Right lobe of liver (tissue), 6 donors: ENCODE measurements around the gene PRKD3. TPM values are rescaled to one million over a fixed set of nuclear protein-coding genes. Genes with fewer than 3 reads are reported as not detected.

Source experiments
- ATAC-seq, 4 donors: fragments of 200-7000 bp; cut with Tn5 transposase; one replicate each; pipeline ENCODE4 v1.9.1; 2020; ENCODE audit warnings: mild to moderate bottlenecking in 4 of 4, moderate library complexity in 4 of 4
- DNase-seq, 3 donors: peaks; one replicate each; pipeline ENCODE4 v3.0.0-alpha.2; 2020
- H3K27ac ChIP-seq, 3 donors: fragments of 200-600 bp; one replicate each; pipeline ENCODE4 v1.8.0; 2022
- H3K27me3 ChIP-seq, 2 donors: fragments of 200-600 bp; one replicate each; pipeline ENCODE4 v1.8.0; 2022
- H3K36me3 ChIP-seq, 4 donors: fragments of 200-600 bp; sonication (generic) in 1 of 4; one replicate each; pipeline versions ENCODE4 v1.5.1 to v1.8.0; 2017 to 2022; ENCODE audit warnings: control low read depth in 1 of 4
- H3K4me1 ChIP-seq, 4 donors: fragments of 200-600 bp; sonication (generic) in 1 of 4; one replicate each; pipeline versions ENCODE4 v1.5.1 to v1.8.0; 2017 to 2022; ENCODE audit warnings: control low read depth in 1 of 4
- H3K4me3 ChIP-seq, 3 donors: fragments of 200-600 bp; one replicate each; pipeline ENCODE4 v1.8.0; 2022
- H3K9me3 ChIP-seq, 4 donors: fragments of 200-600 bp; sonication (generic) in 1 of 4; one replicate each; pipeline versions ENCODE4 v1.5.1 to v1.8.0; 2017 to 2022; ENCODE audit warnings: control low read depth in 1 of 4
- POLR2A ChIP-seq: fragments of 450-650 bp; IDR thresholded peaks from one replicate; pipeline ENCODE4 v1.6.1; 2017; ENCODE audit warnings: antibody characterized with exemption, mild to moderate bottlenecking
- whole genome bisulfite sequencing: methylation state at CpG from one replicate; pipeline ENCODE4 v1.1.6; 2018; ENCODE audit warnings: low coverage, low lambda C conversion rate; ENCODE audit not compliant: insufficient coverage; ENCODE audit errors: missing lambda C conversion rate; 5-methylcytosine and 5-hydroxymethylcytosine counted together
- intact Hi-C, 2 donors: fragments of 100-400 bp; cut with DNase I; formaldehyde crosslinking; loops; one replicate each; pipeline versions ENCODE4 v1.11.2 to v1.14.1; 2022
- total RNA-seq, 6 experiments: library from RNA; depleted of rRNA in 2 of 6; stranded (reverse); fragments of >200 nt in 2 of 6; fragmentation: NEBNext Ultra II Directional in 3 of 6; extraction: Animal tissue kit (Norgen Biotek cat#: 25700) in 3 of 6; gene quantifications; one replicate each; pipeline versions ENCODE4 v1.1.0 to v1.2.4, GENCODE V29; 2016 to 2023
- TF ChIP-seq, protein P1 (sequence below), 4 donors: fragments of 200-600 bp in 3 of 4; fragments of 450-650 bp in 1 of 4; IDR thresholded peaks; one replicate each; pipeline versions ENCODE4 v1.5.1 to v1.8.0; 2016 to 2022; ENCODE audit warnings: antibody characterized with exemption in 4 of 4, mild to moderate bottlenecking in 2 of 4
- donor health status: DM: no; HTN: yes; CAD: no.
- donor health status: DM: no; HTN: no; CAD: no.
- donor health status: DM: no; HTN: no; CAD: no.
- donor health status: DM: no; HTN: yes; CAD: no.
- donor health status: DM: no; HTN: yes; CAD: no.

The PRKD3 gene
- total RNA-seq, 6 experiments from 2014 or later, result 8.4 to 15.2 (median 10.9) TPM

- TF ChIP-seq, protein P1, sequence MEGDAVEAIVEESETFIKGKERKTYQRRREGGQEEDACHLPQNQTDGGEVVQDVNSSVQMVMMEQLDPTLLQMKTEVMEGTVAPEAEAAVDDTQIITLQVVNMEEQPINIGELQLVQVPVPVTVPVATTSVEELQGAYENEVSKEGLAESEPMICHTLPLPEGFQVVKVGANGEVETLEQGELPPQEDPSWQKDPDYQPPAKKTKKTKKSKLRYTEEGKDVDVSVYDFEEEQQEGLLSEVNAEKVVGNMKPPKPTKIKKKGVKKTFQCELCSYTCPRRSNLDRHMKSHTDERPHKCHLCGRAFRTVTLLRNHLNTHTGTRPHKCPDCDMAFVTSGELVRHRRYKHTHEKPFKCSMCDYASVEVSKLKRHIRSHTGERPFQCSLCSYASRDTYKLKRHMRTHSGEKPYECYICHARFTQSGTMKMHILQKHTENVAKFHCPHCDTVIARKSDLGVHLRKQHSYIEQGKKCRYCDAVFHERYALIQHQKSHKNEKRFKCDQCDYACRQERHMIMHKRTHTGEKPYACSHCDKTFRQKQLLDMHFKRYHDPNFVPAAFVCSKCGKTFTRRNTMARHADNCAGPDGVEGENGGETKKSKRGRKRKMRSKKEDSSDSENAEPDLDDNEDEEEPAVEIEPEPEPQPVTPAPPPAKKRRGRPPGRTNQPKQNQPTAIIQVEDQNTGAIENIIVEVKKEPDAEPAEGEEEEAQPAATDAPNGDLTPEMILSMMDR (IDR thresholded peaks at IDR 0.05), result no peak
- TF ChIP-seq POLR2A, result no peak
Observed at GRCh38 chr2:37325625-37326071, 1.0 kb upstream of the PRKD3 start.

DNA sequence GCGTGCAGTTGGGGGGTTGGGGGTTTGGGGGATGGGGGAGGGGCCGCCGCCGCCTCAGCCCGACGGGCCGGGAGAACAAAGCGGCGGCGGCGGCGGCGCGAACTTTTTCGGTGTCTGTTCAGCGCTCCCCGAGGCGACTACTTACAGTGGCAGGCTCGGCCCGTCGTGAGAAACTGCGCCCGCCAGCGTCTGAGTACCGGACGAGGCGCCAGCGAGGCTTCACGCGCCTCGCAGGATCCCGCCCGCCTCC, 172 bp downstream of the PRKD3 start:
- Histone ChIP-seq H3K36me3 (no peaks in the 10 kb centered on the region), H3K4me3 (peak overlapping the region; percentile 75 to 80 (median 80)), H3K27me3 (no peaks in the 10 kb centered on the region), H3K27ac (peak overlapping the region; percentile 79 to 91 (median 91)), H3K4me1 (peaks cover 0 to 23% (median 8%) of the 10 kb centered on the region in 4 donors), H3K9me3 (no peaks in the 10 kb centered on the region)
- intact Hi-C loops, result no loop called here
- WGBS, result 0% methylated on average over 6 of the region's 33 CpGs
- DNase-seq (peak in 1 of 3 donors; percentile 85), ATAC-seq (no peak)
- TF ChIP-seq, protein P1 (IDR thresholded peaks at IDR 0.05), result peak in 1 of 4 donors; percentile 8
- no peak for TF ChIP-seq POLR2A

More at GRCh38 chr2:37325625-37326071, 1.0 kb upstream of the PRKD3 start:
- peak overlapping the region; percentile 79 to 91 (median 91) for H3K27ac ChIP-seq
- H3K9me3 ChIP-seq, result no peaks in the 10 kb centered on the region
- intact Hi-C loops, result no loop called here
- no peaks in the 10 kb centered on the region for H3K27me3 ChIP-seq
- 56% methylated on average over 12 of the region's 12 CpGs for WGBS
- peaks cover 0 to 23% (median 8%) of the 10 kb centered on the region in 4 donors for H3K4me1 ChIP-seq
- ATAC-seq (peak in 2 of 4 donors; percentile 1 to 3), DNase-seq (no peak)
- H3K4me3 ChIP-seq, result peak overlapping the region; percentile 75 to 80 (median 80)
- no peaks in the 10 kb centered on the region for H3K36me3 ChIP-seq

DNA sequence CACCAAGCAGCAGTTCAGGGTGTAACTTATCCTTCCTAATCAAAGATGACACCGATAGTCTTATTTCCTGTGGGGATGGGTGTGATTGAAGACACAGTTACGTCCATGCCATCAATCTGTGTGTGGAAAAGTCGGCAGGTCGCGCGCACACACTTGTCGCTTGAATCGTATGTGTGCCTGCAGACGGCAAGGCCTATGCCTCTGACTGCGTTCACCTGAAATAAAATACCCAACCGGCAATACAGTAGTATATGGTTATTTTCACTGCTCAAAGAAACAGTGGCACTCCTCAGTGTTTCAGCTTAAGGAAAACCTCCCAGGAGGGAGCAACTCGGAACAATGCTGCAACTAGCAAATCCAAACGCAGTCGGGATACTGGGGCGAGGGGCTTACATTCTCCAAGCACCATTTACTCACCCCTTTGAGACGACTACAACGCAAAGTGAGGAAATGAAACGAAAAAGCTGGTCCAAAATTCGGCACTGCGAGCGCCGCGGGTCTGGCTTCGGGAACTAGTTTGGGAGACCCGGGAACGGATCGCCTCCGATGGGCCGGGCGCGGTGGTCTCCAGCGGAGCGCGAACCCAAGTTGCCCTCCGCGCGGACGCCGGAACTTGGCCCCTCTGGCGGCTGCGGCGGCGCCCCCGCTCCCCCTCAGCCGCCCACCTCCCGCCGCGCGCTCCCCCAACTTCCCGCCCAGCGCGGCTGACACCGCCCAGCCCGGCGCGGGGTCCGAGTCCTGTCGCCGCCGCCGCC, 675 bp downstream of the PRKD3 start:
- TF ChIP-seq, protein P1 (IDR thresholded peaks at IDR 0.05), result no peak
- TF ChIP-seq POLR2A, result no peak
- ATAC-seq (peak; percentile 25 to 45 (median 31)), DNase-seq (peak; percentile 41 to 64 (median 54))
- Histone ChIP-seq H3K27ac (peak overlapping the region; percentile 79 to 91 (median 91)), H3K27me3 (no peaks in the 10 kb centered on the region), H3K9me3 (no peaks in the 10 kb centered on the region), H3K4me1 (peaks cover 0 to 23% (median 8%) of the 10 kb centered on the region in 4 donors), H3K36me3 (no peaks in the 10 kb centered on the region), H3K4me3 (peak overlapping the region; percentile 75 to 80 (median 80))
- intact Hi-C loops, result no loop called here
- WGBS, result under 1% methylated on average over 18 of the region's 61 CpGs

- DNase-seq, result no peak
- peaks cover 0 to 23% (median 8%) of the 10 kb centered on the region in 4 donors for H3K4me1 ChIP-seq
Observed at GRCh38 chr2:37323176-37323780, 1.4 kb downstream of the PRKD3 start.

More at GRCh38 chr2:37323176-37323780, 1.4 kb downstream of the PRKD3 start:
- no peaks in the 10 kb centered on the region for H3K27me3 ChIP-seq
- H3K27ac ChIP-seq, result peak overlapping the region in 2 of 3 donors; percentile 91
- H3K9me3 ChIP-seq, result no peaks in the 10 kb centered on the region
- intact Hi-C loops, result no loop called here
- no peaks in the 10 kb centered on the region for H3K36me3 ChIP-seq
- 17% methylated on average over 13 of the region's 13 CpGs for WGBS
- peak overlapping the region; percentile 75 to 80 (median 80) for H3K4me3 ChIP-seq
- ATAC-seq, result no peak
- TF ChIP-seq, protein P1 (IDR thresholded peaks at IDR 0.05), result no peak
- TF ChIP-seq POLR2A, result no peak
